Measurements from ENCODE around the gene SLC48A1.

DNA sequence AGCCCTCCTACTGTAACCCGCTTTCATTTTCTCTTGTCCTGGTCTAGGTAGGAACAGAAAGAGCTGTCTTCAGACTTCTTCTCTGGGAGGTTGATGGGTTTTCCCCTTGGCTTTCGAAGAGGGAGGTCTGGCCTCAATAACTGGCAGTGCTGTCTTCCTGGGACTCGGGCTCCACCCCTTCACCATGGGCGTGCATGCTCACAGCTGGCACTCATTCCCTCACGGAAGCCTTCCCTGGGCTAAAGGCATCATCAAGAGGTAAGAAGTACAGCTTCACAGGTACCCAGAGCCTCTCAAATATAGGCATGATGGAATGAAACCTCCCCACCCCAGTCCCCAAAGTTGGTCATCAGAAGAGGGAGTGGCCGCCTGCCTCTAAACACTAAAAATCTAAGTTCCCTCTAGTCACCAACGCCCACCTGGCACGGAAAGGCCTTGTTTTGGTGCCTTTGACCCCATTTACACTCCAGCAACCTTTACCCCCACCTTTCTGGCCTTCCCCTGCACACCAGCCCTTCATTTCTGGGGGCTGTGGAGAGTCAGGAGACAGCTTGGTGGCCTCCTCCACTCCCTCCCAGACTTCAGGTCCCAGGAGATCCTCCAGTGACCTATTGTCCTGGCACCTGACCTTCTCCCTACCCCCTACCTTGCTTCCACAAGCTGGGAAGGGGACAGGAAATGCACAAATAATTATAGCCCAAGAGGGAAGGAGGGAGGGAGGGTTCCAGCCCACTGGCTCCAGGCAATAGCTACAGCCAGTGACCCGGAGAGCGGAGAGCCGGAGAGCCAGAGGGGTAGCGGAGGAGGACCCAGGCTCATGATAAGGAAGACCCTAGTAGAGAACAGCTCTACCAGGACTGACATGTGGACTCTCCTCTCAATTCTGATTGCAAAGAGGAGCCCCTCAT is 17.1 kb upstream of the SLC48A1 start:
- no peak for TF ChIP-seq POLR2A (IDR thresholded peaks at IDR 0.05)
- TF ChIP-seq, protein P1, sequence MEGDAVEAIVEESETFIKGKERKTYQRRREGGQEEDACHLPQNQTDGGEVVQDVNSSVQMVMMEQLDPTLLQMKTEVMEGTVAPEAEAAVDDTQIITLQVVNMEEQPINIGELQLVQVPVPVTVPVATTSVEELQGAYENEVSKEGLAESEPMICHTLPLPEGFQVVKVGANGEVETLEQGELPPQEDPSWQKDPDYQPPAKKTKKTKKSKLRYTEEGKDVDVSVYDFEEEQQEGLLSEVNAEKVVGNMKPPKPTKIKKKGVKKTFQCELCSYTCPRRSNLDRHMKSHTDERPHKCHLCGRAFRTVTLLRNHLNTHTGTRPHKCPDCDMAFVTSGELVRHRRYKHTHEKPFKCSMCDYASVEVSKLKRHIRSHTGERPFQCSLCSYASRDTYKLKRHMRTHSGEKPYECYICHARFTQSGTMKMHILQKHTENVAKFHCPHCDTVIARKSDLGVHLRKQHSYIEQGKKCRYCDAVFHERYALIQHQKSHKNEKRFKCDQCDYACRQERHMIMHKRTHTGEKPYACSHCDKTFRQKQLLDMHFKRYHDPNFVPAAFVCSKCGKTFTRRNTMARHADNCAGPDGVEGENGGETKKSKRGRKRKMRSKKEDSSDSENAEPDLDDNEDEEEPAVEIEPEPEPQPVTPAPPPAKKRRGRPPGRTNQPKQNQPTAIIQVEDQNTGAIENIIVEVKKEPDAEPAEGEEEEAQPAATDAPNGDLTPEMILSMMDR (IDR thresholded peaks at IDR 0.05) = no peak
